Stomach smooth muscle (tissue), 2 donors: ENCODE results near the gene BUB1.
"Not testable (repeated sequence)": the region's sequence is repeated elsewhere in the genome, so short reads cannot be mapped to it uniquely, and the experiment has no call there.

Experiments used
- H3K27ac ChIP-seq: one replicate; pipeline ENCODE4 v1.7.0; 2013; ENCODE audit warnings: mild to moderate bottlenecking, low read length, inconsistent platforms
- H3K27me3 ChIP-seq, 2 donors: one replicate each; pipeline ENCODE4 v1.7.0; 2013; ENCODE audit warnings: low read length in 2 of 2; ENCODE audit not compliant: insufficient read depth in 2 of 2, control insufficient read depth in 1 of 2
- H3K36me3 ChIP-seq, 2 donors: one replicate each; pipeline ENCODE4 v1.7.0; 2013; ENCODE audit warnings: low read length in 2 of 2; ENCODE audit not compliant: control insufficient read depth in 2 of 2, insufficient read depth in 2 of 2
- H3K4me1 ChIP-seq: one replicate; pipeline ENCODE4 v1.7.0; 2013; ENCODE audit warnings: low read length; ENCODE audit not compliant: control insufficient read depth, insufficient read depth
- H3K4me3 ChIP-seq, 2 donors: one replicate each; pipeline ENCODE4 v1.7.0; 2013; ENCODE audit warnings: low read length in 2 of 2
- H3K9ac ChIP-seq, 2 donors: one replicate each; pipeline ENCODE4 v1.7.0; 2013; ENCODE audit warnings: low read length in 2 of 2, mild to moderate bottlenecking in 1 of 2
- H3K9me3 ChIP-seq, 2 donors: one replicate each; pipeline ENCODE4 v1.7.0; 2013; ENCODE audit warnings: low read length in 2 of 2; ENCODE audit not compliant: control insufficient read depth in 2 of 2
- donor health status: healthy.
- donor health status: Pancreatic carcinoma.

BUB1 gene

DNA sequence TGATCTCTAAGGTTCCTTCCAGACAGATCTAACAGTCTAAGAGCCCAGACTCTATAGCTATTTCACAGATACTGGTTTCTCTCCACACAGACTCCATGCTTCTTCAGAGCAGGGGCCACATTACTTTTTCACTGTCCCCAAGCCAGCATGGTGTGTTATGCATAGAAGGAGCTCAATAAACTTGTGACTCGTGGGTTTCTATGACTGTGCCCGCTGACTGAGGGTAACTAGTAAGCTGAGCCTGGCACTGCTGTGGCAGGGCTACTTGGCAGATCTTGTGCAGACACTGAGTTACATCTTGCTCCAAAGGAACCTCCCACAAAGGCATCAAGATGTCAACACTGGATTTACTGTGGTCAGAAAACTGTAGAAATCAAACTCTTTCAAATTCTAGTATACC lies 85.9 kb downstream of the BUB1 start:
- H3K36me3 ChIP-seq, H3K4me1 ChIP-seq, H3K4me3 ChIP-seq, H3K9me3 ChIP-seq, H3K27ac ChIP-seq, H3K27me3 ChIP-seq, H3K9ac ChIP-seq: not testable (repeated sequence)

DNA sequence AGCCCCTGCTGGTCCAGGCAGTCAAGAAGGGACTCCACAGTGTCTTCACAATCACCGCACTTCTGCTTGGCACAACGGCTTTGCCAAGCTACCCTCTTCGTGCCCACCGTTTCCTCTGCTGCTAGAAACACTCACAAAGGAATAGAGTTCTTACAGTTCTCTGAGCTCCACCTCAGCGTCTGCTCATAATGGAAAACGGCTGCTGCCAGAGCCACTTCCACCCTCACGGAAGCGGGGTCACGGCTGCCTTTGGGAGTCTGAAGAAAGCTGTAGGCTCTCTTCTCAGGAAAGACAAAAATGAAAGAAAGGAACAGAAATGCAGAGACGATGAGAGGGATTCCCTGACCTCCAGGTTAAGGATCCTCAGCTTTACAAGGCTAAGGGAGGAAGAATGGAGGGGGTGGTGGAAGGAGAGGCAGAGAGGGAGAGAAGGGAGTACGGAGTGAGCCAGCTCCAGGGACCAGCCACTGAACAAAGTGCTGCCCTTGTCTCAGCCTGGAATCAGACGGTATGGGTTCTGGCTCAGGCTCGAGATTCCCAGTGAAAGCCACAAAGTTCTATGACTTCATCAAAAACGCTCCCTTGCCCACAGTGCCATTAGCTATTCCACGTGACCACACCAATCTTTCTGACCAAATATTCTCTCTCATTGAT lies 88.1 kb downstream of the BUB1 start:
- not testable (repeated sequence) for H3K4me1 ChIP-seq, H3K27ac ChIP-seq, H3K9me3 ChIP-seq, H3K36me3 ChIP-seq, H3K27me3 ChIP-seq, H3K4me3 ChIP-seq, H3K9ac ChIP-seq

DNA sequence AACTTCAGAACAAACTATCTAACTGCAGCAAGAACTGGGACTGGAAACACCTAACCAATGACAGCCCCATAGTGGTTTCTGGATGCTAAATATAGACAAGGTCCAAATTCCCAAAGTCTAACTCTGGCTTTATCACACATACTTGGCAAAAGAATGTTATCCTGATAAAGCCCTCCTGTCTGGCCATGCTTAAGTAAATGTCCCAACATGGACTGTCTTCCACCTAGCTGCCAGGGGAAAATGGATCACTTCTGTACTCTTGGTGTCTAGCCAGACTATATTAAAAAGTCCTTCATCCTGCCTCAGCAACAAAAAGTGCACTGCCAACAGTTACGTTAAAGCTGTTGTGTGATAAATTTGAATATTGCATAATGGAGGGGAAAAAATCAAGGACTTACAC lies 89.3 kb downstream of the BUB1 start:
- not testable (repeated sequence) for H3K9ac ChIP-seq, H3K4me1 ChIP-seq, H3K27ac ChIP-seq, H3K9me3 ChIP-seq, H3K36me3 ChIP-seq, H3K27me3 ChIP-seq, H3K4me3 ChIP-seq
